Nucleus accumbens (tissue), 56 donors: ENCODE results near the gene OPN4.

Source experiments
- DNase-seq, 56 donors: peaks; one replicate each; lab custom pipeline; 2025; lab: John Stamatoyannopoulos, UW

OPN4 gene

DNA sequence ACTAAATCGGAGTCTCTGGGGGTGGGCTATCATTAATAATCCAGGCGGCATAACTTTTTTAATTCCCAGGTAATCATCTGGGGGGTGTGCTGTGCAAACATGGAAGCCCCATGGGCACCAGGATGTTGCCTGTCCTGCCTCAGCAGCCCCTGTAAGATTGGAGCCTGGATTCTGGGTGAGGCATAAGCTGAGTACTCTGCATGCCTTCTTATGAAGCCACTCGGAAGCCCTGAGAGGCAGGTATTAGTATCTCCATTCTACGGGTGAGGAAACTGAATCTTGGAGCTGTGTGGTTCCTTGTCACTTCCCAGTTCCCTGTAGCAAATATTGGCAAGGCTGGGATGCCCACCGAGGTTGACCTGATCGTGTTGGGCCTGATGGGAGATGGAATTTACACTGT lies 7.4 kb upstream of the OPN4 start:
- DNase-seq, result no peak

- DNase-seq, result no peak
Observed at GRCh38 chr10:86647773-86648703, 6.3 kb upstream of the OPN4 start.

GRCh38 chr10:86648704-86649427 lies 5.5 kb upstream of the OPN4 start:
- no peak for DNase-seq

DNA sequence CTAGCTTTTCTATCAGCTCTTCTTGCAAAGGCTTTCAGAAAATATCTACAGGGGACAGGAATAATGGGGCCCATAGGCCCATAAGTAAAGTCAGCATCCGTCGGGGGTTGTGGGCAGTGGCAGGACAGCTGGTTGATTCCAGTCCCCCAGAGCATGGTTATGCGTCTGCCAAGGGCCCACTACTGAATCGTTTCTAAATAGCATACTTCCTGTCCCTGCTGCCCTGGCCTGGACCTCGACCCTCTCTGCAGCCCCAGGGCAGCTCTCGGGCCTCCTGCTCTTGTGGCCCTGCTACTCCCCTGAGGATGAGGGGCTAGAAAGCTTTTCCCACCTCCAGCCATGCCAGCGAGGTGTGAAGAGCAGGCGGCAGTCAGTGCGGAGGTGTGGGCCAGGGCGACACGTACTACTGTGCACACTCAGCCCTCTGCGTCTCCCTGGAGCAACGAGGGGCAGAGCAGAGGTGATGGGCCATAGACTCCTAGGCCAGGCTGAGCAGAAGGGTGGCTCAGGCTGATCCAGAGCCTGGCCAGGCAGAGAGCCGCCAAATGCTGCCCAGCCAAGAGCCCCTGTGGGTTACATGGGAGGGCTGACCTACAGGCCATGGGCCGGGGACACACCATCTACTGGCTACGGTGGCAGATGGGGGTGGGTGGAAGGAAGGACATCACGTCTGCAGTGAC lies 4.7 kb upstream of the OPN4 start:
- no peak for DNase-seq

GRCh38 chr10:86650151-86650550 lies 4.2 kb upstream of the OPN4 start:
- DNase-seq, result no peak

GRCh38 chr10:86651021-86651471 lies 3.3 kb upstream of the OPN4 start:
- DNase-seq, result no peak

DNA sequence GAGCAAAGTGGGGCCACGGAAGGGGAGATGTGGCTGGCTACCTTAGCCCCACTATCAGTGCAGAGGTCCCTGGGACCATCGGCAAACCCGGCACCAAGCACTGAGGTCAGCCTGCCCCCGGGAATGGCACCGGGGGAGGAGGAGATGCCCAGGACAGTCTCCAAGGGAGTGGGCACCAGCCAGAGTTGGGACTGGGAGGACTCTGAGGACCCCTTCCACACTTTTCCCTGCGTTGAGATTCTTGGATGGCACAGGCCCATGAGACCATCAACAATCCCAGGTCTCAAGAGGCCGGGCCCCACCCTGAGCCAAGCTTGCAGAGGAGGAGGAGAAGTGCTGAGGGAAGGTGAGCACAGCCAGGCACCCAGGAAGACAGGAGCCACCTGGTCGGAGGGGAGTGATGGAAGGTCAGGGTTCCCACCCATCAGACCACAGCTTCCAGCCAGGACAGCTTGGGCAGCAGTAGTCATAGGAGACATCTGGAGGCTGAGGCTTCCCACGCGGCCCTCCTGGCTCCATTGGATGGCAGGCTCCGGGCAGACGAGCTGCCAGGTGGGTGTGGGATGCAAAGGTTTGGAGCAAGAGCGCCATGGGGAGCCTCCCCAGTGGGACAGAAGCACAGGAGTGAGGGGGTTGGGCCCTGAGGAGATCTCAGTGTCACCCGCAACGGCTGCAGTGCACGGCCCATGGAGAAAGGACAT lies 2.6 kb upstream of the OPN4 start:
- no peak for DNase-seq

- no peak for DNase-seq
Observed at GRCh38 chr10:86652361-86653202, 1.8 kb upstream of the OPN4 start.

- DNase-seq, result no peak
Observed at GRCh38 chr10:86653379-86653778, 968 bp upstream of the OPN4 start.

GRCh38 chr10:86653987-86654386 lies 360 bp upstream of the OPN4 start:
- DNase-seq, result no peak

DNA sequence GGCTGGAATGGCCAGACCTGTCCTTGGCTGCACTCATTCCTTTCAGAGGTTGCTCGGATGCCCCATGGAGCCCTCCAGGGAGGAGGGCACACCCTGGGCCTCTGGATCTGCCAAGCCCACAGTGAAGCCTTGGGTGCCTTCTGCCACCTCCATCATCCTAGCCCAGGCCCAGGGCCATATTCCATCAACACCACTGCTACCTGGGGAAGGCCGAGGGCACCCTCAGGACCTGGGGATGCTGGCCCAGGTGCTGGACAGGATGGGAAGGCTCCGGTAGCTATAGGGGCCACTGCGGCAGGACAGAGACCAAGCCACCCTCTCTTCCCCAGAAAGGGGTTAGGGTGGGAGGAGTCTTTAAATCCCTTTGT lies 810 bp downstream of the OPN4 start:
- DNase-seq, result no peak

DNA sequence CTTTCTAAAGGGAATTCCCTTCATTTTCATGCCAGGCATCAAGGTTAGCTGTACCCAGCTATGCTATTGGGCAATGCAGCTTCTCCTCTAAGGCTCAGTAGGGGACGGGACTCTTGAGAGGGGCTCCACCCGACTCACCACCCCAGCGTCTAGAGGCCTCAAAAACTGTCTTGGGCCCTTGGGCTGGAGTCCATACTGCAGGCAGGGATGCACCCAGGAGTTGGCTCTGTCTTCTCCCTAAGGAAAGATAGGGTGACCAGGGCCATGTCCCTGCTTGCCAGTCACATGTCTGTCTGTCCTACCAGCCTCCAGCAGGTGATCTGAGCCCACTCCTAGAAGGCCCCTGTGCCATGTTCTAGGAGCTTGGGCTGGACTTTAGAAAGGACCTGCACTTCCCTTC lies 1.2 kb downstream of the OPN4 start:
- no peak for DNase-seq

DNA sequence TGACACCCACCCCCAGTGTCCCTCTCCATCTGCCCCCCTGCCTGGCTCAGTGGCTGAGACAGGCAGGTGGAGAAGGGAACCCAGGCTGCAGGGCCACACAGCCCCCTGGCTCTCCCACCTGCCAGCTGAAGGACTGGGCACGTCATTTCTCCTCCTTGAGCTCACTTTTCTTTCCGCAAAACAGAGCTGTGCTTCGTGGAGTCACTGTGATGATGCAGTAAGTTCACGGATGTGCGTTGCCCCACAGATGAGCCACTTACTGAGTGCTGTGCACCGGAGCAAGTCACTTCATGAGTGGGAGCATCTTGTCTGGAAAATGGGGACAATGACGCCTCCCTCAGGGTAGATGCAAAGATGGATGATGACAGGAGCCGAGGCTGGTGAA lies 2.7 kb downstream of the OPN4 start:
- DNase-seq, result no peak

DNA sequence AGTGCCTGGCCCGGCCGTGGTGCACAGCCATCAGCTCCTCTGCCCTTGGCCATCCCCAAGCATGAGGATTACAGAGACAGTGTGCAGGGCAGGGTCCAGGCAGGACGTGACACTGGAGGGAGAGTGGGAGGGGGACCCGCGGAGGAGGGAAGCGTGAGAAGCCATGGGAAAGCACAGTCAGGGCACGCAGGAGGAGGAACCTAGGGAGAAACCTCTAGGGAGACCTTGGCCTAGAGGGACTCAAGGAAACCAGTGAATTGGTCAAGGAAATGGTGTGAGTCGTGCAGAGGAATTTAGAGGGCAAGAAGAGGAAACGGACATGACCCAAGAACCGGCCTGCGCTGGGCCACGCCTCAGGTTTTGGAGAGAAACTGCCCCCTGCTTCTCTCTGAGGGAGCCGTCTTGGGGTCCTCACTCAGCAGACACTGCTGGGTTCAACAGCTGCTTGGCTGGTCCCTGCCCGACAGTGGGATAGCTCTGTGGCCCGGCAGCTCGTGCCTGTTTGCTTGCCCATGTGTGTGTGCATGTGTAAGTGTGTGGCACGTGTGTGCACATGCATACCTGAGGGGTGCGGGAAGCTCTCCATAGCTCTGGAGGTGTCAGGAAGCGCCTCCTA lies 3.2 kb downstream of the OPN4 start:
- no peak for DNase-seq

GRCh38 chr10:86658261-86658741 lies 4.0 kb downstream of the OPN4 start:
- no peak for DNase-seq

DNA sequence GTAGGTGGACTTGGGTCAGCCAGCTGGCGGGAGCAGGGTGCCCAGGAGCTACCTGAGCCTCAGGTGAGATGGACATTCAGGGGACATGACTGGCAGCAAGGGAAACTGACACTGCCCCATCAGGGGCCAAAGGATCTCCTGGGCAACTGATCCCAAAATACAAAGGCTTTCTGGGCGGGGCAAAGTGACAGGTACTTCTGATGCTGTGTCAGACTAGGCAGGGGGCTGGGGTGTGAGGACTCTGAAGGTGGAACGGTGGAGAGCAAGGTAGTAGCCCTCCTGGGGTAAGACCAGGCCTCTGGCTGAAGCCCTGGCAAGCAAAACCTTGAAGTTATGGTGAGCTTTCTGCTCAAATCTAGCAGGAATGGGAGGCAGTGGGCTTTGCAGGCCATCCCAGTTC lies 4.4 kb downstream of the OPN4 start:
- no peak for DNase-seq

GRCh38 chr10:86659161-86659691 lies 4.9 kb downstream of the OPN4 start:
- DNase-seq, result no peak

- no peak for DNase-seq
Observed at GRCh38 chr10:86659721-86660453, 5.5 kb downstream of the OPN4 start.
